ENCODE data around the gene PTPRM.

GRCh38 chr18:7779211-7779610, 212.1 kb downstream of the PTPRM start:
- TF ChIP-seq CTCF (IDR thresholded peaks at IDR 0.05) (no peak), EZH2 (IDR thresholded peaks at IDR 0.05) (no peak)

All from neural progenitor cell (in vitro differentiated cells).